Stimulated activated CD4-positive, alpha-beta T cell treated with anti-CD3 and anti-CD28 coated beads, Interleukin-12 subunit alpha, Interleukin-12 subunit beta, amount 100 ng/mL, for 4 hours (primary cell): ENCODE data around the gene RHO.
"Not testable (repeated sequence)": the region's sequence is repeated elsewhere in the genome, so short reads cannot be mapped to it uniquely, and the experiment has no call there.

Experiments used
- DNase-seq: peaks from one replicate; pipeline ENCODE4 v3.0.0-alpha.2; 2020

RHO gene

GRCh38 chr3:129500334-129500658 lies 28.1 kb upstream of the RHO start:
- DNase-seq = no peak

DNA sequence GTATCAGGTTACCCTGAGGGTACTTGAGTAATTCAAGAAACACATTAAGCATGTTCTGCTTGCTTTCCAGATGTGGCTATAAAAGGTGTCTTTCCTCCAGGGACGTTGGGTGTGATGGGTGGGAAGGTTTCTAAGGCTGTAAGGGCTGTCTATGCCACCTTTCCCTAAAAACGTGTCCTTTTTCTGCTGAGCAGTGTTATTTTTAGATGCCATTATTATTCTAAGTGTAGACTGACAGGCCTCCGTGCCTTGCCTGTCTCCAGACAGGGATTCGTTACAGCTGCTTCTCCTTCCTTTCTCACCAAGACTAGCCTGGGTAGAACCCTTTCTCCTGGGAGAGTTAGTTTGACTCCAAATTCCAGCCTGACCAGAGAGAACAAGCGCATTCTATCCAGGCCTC lies 26.8 kb upstream of the RHO start:
- DNase-seq = no peak

DNA sequence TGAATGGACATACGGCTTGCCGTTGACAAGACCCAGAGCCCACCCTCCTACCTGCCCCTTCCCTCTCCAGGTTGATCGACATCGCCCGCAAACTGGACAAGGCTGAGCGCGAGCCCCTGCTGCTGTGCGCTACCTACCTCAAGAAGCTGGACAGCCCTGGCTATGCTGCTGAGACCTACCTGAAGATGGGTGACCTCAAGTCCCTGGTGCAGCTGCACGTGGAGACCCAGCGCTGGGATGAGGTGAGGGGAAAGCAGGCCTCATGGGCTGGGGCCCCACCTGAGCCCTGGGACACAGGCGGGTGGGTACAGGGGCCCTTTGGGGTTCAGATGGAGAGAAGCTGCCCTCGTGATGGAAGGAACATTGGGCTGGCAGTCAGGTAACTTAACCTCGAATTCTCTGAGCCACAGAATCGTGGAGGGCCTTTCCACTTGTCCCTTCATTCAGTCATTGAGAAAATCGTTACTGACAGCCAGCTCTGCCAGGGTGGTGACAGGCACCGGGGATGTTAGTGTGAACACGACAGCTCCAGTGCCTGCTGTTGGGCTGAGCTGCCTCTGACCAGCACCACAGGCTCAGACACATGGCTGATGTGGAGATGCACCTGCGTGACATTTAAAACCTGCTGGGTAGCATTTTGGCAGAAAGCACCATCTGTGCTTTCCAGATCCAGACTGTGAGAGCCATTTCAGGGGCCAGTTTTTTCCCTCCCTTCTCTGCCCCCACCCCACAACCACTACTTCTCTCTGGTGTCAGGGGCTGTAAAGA lies 25.6 kb upstream of the RHO start:
- no peak for DNase-seq

- no peak for DNase-seq
Observed at GRCh38 chr3:129503471-129504291, 24.8 kb upstream of the RHO start.

GRCh38 chr3:129504471-129505100 lies 23.9 kb upstream of the RHO start:
- no peak for DNase-seq

DNA sequence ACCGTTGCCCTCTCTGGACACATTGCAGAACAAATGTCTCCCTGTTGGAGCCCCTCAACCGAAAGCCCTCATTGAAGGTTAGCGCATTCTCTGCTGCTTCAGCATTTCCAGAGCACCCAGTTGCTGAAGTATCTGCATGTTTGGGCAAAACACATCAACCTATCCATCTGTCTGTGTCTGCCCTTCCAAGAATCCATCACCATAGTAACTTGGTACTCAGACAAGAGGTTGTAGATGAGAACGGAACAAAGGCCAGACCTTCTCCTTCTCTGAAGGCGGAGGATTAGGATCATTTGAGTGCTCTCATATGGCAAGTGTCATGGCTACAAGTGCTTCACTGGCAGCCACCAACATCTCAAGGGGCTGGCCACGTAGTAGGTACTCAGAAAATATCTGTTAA lies 23.1 kb upstream of the RHO start:
- DNase-seq = no peak

- DNase-seq = no peak
Observed at GRCh38 chr3:129506231-129506742, 22.2 kb upstream of the RHO start.

GRCh38 chr3:129507181-129507831 lies 21.1 kb upstream of the RHO start:
- no peak for DNase-seq

DNA sequence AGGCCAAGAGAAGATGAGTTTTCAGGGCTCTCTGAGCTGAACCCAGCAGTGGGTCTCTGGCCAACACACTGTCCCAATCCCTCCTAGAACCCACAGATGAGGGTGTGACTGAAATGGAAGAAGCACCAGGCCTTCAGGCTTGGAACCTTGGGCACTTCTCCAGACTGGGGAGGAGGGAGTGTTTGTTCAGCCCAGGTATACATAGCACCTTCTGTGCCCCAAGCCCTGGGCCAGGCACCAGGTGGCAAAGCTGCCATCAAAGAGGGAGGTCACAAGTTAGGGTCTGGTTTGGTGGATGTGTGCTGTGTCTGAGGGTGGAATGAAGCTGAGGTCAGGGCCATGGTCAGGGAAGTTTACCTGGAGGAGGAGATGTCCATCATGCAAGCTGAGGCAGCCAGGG lies 15.8 kb upstream of the RHO start:
- DNase-seq = no peak

- no peak for DNase-seq
Observed at GRCh38 chr3:129513705-129514104, 14.7 kb upstream of the RHO start.

- no peak for DNase-seq
Observed at GRCh38 chr3:129514110-129514509, 14.3 kb upstream of the RHO start.

GRCh38 chr3:129514563-129514962 lies 13.9 kb upstream of the RHO start:
- no peak for DNase-seq

DNA sequence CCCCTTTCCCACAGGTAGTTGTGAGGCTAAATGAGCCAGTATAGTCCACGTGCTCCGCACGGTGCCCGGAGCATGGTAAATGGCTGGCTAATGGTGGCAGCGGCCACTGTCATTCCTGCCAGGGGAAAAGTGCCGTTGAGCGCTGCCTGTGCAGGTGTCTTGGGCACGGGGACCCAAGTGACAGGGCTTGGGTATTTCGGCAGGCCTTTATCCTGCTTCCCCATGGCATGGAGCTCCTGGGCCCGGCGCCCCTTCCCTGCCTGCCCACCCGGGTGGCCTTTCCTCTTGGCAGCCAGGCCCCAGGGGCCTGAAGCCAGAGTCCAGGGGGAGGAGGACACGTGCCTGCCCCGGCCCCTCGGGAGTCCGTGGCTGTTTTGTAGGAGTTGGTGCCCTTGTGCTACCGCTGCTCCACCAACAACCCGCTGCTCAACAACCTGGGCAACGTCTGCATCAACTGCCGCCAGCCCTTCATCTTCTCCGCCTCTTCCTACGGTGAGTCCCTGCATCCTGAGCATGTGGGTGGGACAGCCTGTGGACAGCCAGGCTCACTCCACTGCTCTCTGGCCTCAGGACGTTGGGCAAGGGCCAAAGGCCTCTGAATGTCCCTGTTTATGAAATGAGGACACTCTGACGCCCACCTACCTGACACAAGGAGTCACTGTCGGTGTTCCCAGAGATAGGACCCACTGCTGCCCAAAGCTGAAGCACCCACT lies 13.2 kb upstream of the RHO start:
- DNase-seq = not testable (repeated sequence)

- DNase-seq = not testable (repeated sequence)
Observed at GRCh38 chr3:129515821-129516432, 12.5 kb upstream of the RHO start.

DNA sequence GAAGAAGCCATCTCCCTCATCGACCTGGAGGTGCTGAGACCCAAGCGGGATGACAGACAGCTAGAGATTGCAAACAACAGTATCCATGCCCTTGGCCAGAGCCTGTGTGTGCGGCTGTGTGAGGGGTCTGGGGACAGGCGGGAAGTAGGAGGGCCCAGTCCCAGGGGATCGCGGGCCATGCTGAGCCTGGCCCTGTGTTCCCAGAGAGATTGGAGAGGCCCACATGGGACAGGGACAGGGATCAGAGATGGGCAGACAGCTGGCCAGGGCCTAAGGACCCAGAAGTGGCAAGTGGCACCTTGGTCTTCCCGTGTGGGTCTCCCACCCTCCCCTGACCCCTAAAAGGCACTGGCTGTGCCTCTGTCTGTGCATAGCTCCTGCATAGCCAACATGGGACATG lies 10.9 kb upstream of the RHO start:
- no peak for DNase-seq

GRCh38 chr3:129518038-129518561 lies 10.3 kb upstream of the RHO start:
- DNase-seq = no peak

DNA sequence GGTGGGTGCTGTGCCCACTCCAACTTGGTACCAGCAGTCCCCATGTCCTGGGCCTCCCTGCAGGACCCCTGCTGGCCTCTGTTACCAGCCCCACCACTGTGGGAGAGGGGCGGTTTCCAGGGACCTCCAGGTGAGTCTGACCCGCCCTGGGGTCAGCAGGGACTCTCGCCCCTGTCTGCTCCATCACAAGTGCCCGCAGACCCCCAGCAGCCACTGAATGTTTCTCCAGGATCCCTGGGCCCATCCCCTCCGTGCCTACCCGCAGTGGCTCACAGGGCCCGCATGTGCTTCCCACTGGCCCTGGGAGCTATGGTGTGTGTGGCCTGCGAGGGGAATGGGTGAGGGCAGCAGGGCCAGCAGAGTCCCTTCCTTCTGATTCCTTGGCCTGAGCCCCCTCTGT lies 9.9 kb upstream of the RHO start:
- no peak for DNase-seq

DNA sequence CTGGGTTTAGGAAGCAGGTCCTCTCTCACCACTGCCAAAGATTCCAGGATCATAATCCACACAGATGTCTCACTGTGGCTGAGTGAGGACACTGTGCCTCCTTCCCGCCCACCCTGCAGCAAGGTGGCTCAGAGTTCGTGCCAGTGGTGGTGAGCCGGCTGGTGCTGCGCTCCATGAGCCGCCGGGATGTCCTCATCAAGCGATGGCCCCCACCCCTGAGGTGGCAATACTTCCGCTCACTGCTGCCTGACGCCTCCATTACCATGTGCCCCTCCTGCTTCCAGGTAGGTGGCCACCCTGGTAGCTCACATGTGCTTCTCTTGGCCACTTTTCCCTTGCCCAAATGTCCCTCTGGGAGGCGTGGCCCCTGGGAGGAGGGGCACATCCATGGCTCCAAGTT lies 9.0 kb upstream of the RHO start:
- DNase-seq = no peak

- no peak for DNase-seq
Observed at GRCh38 chr3:129519896-129520715, 8.3 kb upstream of the RHO start.

DNA sequence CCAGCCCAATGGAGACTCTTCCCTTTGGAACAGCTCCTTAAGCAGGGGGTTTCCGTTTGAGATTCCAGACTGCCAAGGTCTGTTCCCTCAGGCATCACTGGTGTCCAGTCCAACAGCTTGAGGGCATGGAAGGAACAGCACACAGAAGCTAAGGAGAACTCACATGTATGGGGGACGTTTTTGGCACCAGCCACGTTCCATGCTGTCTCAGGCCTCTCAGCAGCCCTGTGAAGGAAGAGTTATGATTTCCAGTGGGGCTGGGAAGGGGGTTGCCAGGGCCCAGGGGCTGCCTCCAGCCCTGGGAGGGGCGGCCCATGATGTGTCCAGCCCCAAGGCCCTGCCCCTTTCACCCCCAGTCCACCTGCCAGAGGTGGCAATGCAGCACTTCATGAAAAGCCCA lies 7.5 kb upstream of the RHO start:
- no peak for DNase-seq

DNA sequence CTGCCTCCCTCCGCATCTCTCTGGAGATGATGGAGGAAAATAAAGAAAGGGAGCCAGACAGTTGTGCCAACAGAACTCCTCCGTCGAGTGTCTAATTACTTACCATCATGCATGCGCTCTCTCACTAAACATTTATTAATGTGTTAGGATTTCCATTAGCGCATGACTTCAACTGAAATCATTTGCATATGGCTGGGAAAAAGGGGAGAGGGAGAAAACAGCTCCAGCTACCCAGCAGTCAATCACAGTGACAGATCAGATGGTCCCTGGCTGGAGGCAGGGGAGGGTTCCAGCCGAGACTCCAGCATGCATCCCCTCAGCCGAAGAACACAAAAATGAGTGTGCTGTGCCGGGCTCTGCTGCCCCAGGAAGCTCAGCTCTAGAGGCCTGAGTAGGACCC lies 6.8 kb upstream of the RHO start:
- no peak for DNase-seq
